ENCODE measurements around the gene CRIM1.

The CRIM1 gene

GRCh38 chr2:36536776-36537175 is 181.2 kb downstream of the CRIM1 start:
- no peak overlapping the region for H3K4me3 ChIP-seq (ENCODE audit: low read depth, low read length)
- H3K9ac ChIP-seq (ENCODE audit: low read depth, low read length): no peak overlapping the region
- no peaks in the 10 kb centered on the region for H3K9me3 ChIP-seq (ENCODE audit: control insufficient read depth, insufficient read depth, low read length)
- H3K27ac ChIP-seq (ENCODE audit: low read depth, low read length): no peak overlapping the region
- H3K36me3 ChIP-seq (ENCODE audit: control insufficient read depth, insufficient read depth, low read length): peaks cover 46% of the 10 kb centered on the region
- H3K27me3 ChIP-seq (ENCODE audit: control insufficient read depth, insufficient read depth, low read length): no peaks in the 10 kb centered on the region
- no peaks in the 10 kb centered on the region for H3K4me1 ChIP-seq (ENCODE audit: control insufficient read depth, insufficient read depth, low read length)

DNA sequence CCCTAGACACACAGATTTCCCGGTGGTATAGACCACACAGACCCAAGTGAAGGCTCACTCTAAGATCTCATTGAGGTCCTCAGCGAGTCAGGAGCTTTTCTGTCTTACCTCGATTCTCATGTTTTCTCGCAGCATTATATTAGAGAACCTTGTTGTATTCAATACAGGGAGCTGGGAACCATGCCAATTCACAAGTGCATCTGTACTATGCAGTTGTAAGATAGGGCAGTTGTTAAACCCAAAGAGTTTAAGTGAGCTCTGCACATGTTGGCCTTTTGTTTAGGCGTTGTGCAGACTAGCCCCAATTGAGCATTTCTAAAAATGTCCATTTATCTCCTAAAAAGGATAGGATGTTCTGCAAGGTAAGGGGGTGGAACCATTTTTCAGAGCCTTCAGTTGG is 182.8 kb downstream of the CRIM1 start:
- no peak overlapping the region for H3K4me3 ChIP-seq (ENCODE audit: low read depth, low read length)
- no peak overlapping the region for H3K9ac ChIP-seq (ENCODE audit: low read depth, low read length)
- H3K27me3 ChIP-seq (ENCODE audit: control insufficient read depth, insufficient read depth, low read length): no peaks in the 10 kb centered on the region
- H3K36me3 ChIP-seq (ENCODE audit: control insufficient read depth, insufficient read depth, low read length): peaks cover 58% of the 10 kb centered on the region
- H3K4me1 ChIP-seq (ENCODE audit: control insufficient read depth, insufficient read depth, low read length): no peaks in the 10 kb centered on the region
- no peaks in the 10 kb centered on the region for H3K9me3 ChIP-seq (ENCODE audit: control insufficient read depth, insufficient read depth, low read length)
- no peak overlapping the region for H3K27ac ChIP-seq (ENCODE audit: low read depth, low read length)

- Histone ChIP-seq H3K9me3 (ENCODE audit: control insufficient read depth, insufficient read depth, low read length) (no peaks in the 10 kb centered on the region), H3K4me3 (ENCODE audit: low read depth, low read length) (no peak overlapping the region), H3K27me3 (ENCODE audit: control insufficient read depth, insufficient read depth, low read length) (no peaks in the 10 kb centered on the region), H3K9ac (ENCODE audit: low read depth, low read length) (no peak overlapping the region), H3K27ac (ENCODE audit: low read depth, low read length) (no peak overlapping the region), H3K36me3 (ENCODE audit: control insufficient read depth, insufficient read depth, low read length) (peaks cover 71% of the 10 kb centered on the region), H3K4me1 (ENCODE audit: control insufficient read depth, insufficient read depth, low read length) (no peaks in the 10 kb centered on the region)
These were observed 184.1 kb downstream of the CRIM1 start for GRCh38 chr2:36539631-36540030.

- Histone ChIP-seq H3K9me3 (ENCODE audit: control insufficient read depth, insufficient read depth, low read length) (no peaks in the 10 kb centered on the region), H3K27me3 (ENCODE audit: control insufficient read depth, insufficient read depth, low read length) (no peaks in the 10 kb centered on the region), H3K36me3 (ENCODE audit: control insufficient read depth, insufficient read depth, low read length) (peaks cover 86% of the 10 kb centered on the region), H3K4me3 (ENCODE audit: low read depth, low read length) (no peak overlapping the region), H3K4me1 (ENCODE audit: control insufficient read depth, insufficient read depth, low read length) (no peaks in the 10 kb centered on the region), H3K27ac (ENCODE audit: low read depth, low read length) (no peak overlapping the region), H3K9ac (ENCODE audit: low read depth, low read length) (no peak overlapping the region)
These were observed 185.6 kb downstream of the CRIM1 start for GRCh38 chr2:36540986-36541754.

DNA sequence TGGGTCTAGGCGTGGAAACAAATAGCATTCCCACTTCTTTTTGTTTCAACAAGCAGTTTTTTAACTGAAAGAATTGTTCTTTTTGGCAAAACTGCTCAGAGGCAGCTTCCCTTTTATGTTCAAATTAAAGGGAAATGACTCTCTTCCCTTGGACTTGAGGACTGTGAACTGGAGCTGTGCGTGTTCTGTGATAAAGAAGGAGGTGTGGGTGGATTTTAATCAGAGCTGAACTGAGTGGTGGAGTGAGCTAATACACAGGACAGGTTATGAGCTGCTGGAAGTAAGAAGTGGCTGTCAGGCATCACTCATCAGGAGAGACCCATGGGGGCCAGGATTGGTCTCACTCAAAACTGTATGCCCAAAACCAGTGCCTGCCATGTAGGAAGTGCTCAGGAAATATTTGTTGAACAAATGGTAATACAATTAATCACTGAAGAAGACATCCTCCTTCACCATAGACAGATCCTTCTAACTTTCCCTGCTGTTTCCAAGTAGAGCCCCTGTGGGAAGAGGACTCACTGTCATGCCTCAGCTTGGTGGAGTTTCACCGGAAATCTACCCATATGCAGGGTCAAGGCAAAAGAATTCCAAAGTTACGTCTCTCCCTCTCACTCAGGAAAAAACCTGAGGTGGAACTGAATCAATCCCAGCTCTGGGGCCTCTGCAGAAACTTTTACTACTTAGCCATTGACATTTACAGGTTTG is 186.5 kb downstream of the CRIM1 start:
- H3K27ac ChIP-seq (ENCODE audit: low read depth, low read length): no peak overlapping the region
- no peak overlapping the region for H3K4me3 ChIP-seq (ENCODE audit: low read depth, low read length)
- no peaks in the 10 kb centered on the region for H3K9me3 ChIP-seq (ENCODE audit: control insufficient read depth, insufficient read depth, low read length)
- H3K27me3 ChIP-seq (ENCODE audit: control insufficient read depth, insufficient read depth, low read length): no peaks in the 10 kb centered on the region
- no peaks in the 10 kb centered on the region for H3K4me1 ChIP-seq (ENCODE audit: control insufficient read depth, insufficient read depth, low read length)
- H3K9ac ChIP-seq (ENCODE audit: low read depth, low read length): no peak overlapping the region
- peaks cover 88% of the 10 kb centered on the region for H3K36me3 ChIP-seq (ENCODE audit: control insufficient read depth, insufficient read depth, low read length)

DNA sequence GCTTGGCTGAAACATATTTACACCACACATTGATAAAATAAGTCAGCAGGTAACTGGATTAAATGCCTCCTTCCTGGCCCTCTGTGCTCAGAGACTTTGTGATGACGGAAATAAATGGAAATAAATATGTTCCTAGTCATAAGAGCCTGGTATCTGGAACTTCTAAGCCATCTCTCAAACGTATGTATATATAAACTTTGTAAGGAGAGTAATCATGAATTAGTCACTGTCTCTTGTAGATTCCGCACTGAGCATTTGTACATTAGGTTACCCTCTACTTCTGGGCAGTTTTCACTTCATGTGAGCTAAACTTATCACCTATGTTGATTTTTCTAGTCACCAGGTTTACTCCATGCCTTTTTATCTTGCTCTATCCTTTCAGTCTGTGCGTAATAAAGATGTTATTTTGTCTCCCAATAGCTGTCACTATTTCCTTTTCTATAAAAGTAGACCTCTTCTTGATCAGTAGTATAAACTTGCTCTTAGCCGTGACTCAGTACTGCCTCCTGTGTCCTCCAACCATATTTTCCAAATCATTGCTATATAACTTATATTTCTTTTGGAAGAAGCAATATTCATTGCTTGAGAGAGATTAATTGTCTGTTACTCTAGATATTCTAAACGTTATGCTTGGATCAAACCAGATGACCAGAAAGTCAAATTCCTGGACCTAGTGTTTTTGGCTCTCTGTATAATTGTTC is 189.2 kb downstream of the CRIM1 start:
- no peak overlapping the region for H3K27ac ChIP-seq (ENCODE audit: low read depth, low read length)
- no peaks in the 10 kb centered on the region for H3K27me3 ChIP-seq (ENCODE audit: control insufficient read depth, insufficient read depth, low read length)
- H3K9me3 ChIP-seq (ENCODE audit: control insufficient read depth, insufficient read depth, low read length): no peaks in the 10 kb centered on the region
- peaks cover 96% of the 10 kb centered on the region for H3K36me3 ChIP-seq (ENCODE audit: control insufficient read depth, insufficient read depth, low read length)
- H3K4me1 ChIP-seq (ENCODE audit: control insufficient read depth, insufficient read depth, low read length): no peaks in the 10 kb centered on the region
- no peak overlapping the region for H3K4me3 ChIP-seq (ENCODE audit: low read depth, low read length)
- no peak overlapping the region for H3K9ac ChIP-seq (ENCODE audit: low read depth, low read length)

GRCh38 chr2:36545871-36546416 is 190.4 kb downstream of the CRIM1 start:
- no peaks in the 10 kb centered on the region for H3K4me1 ChIP-seq (ENCODE audit: control insufficient read depth, insufficient read depth, low read length)
- no peaks in the 10 kb centered on the region for H3K9me3 ChIP-seq (ENCODE audit: control insufficient read depth, insufficient read depth, low read length)
- no peak overlapping the region for H3K27ac ChIP-seq (ENCODE audit: low read depth, low read length)
- H3K4me3 ChIP-seq (ENCODE audit: low read depth, low read length): no peak overlapping the region
- H3K27me3 ChIP-seq (ENCODE audit: control insufficient read depth, insufficient read depth, low read length): no peaks in the 10 kb centered on the region
- no peak overlapping the region for H3K9ac ChIP-seq (ENCODE audit: low read depth, low read length)
- H3K36me3 ChIP-seq (ENCODE audit: control insufficient read depth, insufficient read depth, low read length): peaks cover 99% of the 10 kb centered on the region

DNA sequence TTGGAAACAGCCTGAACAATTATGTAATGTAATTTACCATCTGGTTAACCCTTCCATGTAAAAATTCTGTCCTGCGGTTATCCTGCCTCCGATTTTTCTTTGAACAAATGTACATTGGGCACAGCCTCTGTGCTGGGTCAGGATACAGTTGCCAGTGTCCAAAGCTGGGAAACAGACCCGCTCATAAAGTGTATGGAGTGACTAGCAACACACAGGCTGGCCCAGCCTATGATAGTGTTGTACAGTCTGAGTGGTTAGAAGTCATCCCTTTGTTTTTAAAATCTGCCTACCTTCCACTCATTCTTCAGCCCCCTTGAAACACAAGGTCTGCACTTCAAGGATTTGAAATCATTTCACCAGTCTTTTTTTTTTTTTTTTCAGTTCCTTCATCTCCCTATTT is 192.3 kb downstream of the CRIM1 start:
- no peaks in the 10 kb centered on the region for H3K27me3 ChIP-seq (ENCODE audit: control insufficient read depth, insufficient read depth, low read length)
- peaks cover 97% of the 10 kb centered on the region for H3K36me3 ChIP-seq (ENCODE audit: control insufficient read depth, insufficient read depth, low read length)
- no peaks in the 10 kb centered on the region for H3K4me1 ChIP-seq (ENCODE audit: control insufficient read depth, insufficient read depth, low read length)
- H3K9ac ChIP-seq (ENCODE audit: low read depth, low read length): no peak overlapping the region
- no peaks in the 10 kb centered on the region for H3K9me3 ChIP-seq (ENCODE audit: control insufficient read depth, insufficient read depth, low read length)
- no peak overlapping the region for H3K4me3 ChIP-seq (ENCODE audit: low read depth, low read length)
- H3K27ac ChIP-seq (ENCODE audit: low read depth, low read length): no peak overlapping the region

DNA sequence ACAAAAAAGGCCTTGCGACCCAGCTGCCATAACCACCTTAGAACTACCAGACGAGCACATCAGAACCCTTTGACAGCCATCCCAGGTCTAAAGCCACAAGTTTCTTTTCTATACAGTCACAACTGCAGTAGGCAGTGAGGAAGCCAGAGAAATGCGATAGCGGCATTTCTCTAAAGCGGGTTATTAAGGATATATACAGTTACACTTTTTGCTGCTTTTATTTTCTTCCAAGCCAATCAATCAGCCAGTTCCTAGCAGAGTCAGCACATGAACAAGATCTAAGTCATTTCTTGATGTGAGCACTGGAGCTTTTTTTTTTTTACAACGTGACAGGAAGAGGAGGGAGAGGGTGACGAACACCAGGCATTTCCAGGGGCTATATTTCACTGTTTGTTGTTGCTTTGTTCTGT is 193.6 kb downstream of the CRIM1 start:
- no peaks in the 10 kb centered on the region for H3K9me3 ChIP-seq (ENCODE audit: control insufficient read depth, insufficient read depth, low read length)
- no peak overlapping the region for H3K4me3 ChIP-seq (ENCODE audit: low read depth, low read length)
- no peaks in the 10 kb centered on the region for H3K4me1 ChIP-seq (ENCODE audit: control insufficient read depth, insufficient read depth, low read length)
- H3K27me3 ChIP-seq (ENCODE audit: control insufficient read depth, insufficient read depth, low read length): no peaks in the 10 kb centered on the region
- no peak overlapping the region for H3K9ac ChIP-seq (ENCODE audit: low read depth, low read length)
- H3K36me3 ChIP-seq (ENCODE audit: control insufficient read depth, insufficient read depth, low read length): peaks cover 96% of the 10 kb centered on the region
- H3K27ac ChIP-seq (ENCODE audit: low read depth, low read length): no peak overlapping the region

DNA sequence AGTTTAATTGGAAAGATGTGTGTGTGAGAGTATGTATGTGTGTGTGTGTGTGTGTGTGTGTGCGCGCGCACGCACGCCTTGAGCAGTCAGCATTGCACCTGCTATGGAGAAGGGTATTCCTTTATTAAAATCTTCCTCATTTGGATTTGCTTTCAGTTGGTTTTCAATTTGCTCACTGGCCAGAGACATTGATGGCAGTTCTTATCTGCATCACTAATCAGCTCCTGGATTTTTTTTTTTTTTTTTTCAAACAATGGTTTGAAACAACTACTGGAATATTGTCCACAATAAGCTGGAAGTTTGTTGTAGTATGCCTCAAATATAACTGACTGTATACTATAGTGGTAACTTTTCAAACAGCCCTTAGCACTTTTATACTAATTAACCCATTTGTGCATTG is 194.4 kb downstream of the CRIM1 start:
- Histone ChIP-seq H3K27ac (ENCODE audit: low read depth, low read length) (no peak overlapping the region), H3K27me3 (ENCODE audit: control insufficient read depth, insufficient read depth, low read length) (no peaks in the 10 kb centered on the region), H3K9ac (ENCODE audit: low read depth, low read length) (no peak overlapping the region), H3K9me3 (ENCODE audit: control insufficient read depth, insufficient read depth, low read length) (no peaks in the 10 kb centered on the region), H3K4me3 (ENCODE audit: low read depth, low read length) (no peak overlapping the region), H3K4me1 (ENCODE audit: control insufficient read depth, insufficient read depth, low read length) (no peaks in the 10 kb centered on the region), H3K36me3 (ENCODE audit: control insufficient read depth, insufficient read depth, low read length) (peaks cover 96% of the 10 kb centered on the region)

GRCh38 chr2:36553683-36554082 is 198.1 kb downstream of the CRIM1 start:
- no peak overlapping the region for H3K4me3 ChIP-seq (ENCODE audit: low read depth, low read length)
- peaks cover 66% of the 10 kb centered on the region for H3K36me3 ChIP-seq (ENCODE audit: control insufficient read depth, insufficient read depth, low read length)
- no peak overlapping the region for H3K9ac ChIP-seq (ENCODE audit: low read depth, low read length)
- no peaks in the 10 kb centered on the region for H3K27me3 ChIP-seq (ENCODE audit: control insufficient read depth, insufficient read depth, low read length)
- H3K9me3 ChIP-seq (ENCODE audit: control insufficient read depth, insufficient read depth, low read length): no peaks in the 10 kb centered on the region
- H3K4me1 ChIP-seq (ENCODE audit: control insufficient read depth, insufficient read depth, low read length): no peaks in the 10 kb centered on the region
- H3K27ac ChIP-seq (ENCODE audit: low read depth, low read length): no peak overlapping the region

Measured in HUES48 (cell line).